Panc1 (cell line): Measurements from ENCODE around the gene ZIC4. TPM values are rescaled to one million over a fixed set of nuclear protein-coding genes. Genes with fewer than 3 reads are reported as not detected.
A peak's percentile ranks its signal among the peaks of the same experiment; 100 is the strongest.

Experiments used
- ATAC-seq: fragments of 200-7000 bp; cut with Tn5 transposase; 2 replicates; pipeline ENCODE4 v1.9.1; 2020; ENCODE audit warnings: mild to moderate bottlenecking, moderate library complexity
- BruUV-seq: library from RNA; stranded (reverse); fragments of 400-500 nt; replicated peaks from 2 replicates; lab custom pipeline; 2021; lab: Mats Ljungman, UMichigan
- CTCF ChIA-PET: fragments of 300-600 bp; sonication (Branson Sonifier 250); formaldehyde crosslinking; loops from one replicate; lab custom pipeline; 2022; ENCODE audit warnings: antibody characterized with exemption; lab: Charles Lee
- POLR2A ChIA-PET: fragments of 300-600 bp; sonication (Branson Sonifier 250); formaldehyde crosslinking; loops from one replicate; lab custom pipeline; 2022; ENCODE audit warnings: antibody characterized with exemption; lab: Charles Lee
- DNase-seq: peaks from one replicate; pipeline ENCODE4 v3.0.0-alpha.2; 2010; ENCODE audit warnings: low read depth, low spot score
- H3K27ac ChIP-seq: 2 replicates; pipeline ENCODE4 v1.5.1; 2011; ENCODE audit warnings: mild to moderate bottlenecking, low read length, inconsistent platforms
- H3K27me3 ChIP-seq: fragments of 200-500 bp; sonication (Bioruptor generic); 2 replicates; pipeline ENCODE4 v1.6.0; 2014; ENCODE audit warnings: low read length, inconsistent platforms; ENCODE audit not compliant: control insufficient read depth, insufficient read depth
- H3K36me3 ChIP-seq: fragments of 200-500 bp; sonication (Bioruptor generic); 2 replicates; pipeline ENCODE4 v1.5.1; 2014; ENCODE audit warnings: inconsistent platforms, mild to moderate bottlenecking, low read length, moderate library complexity; ENCODE audit not compliant: control insufficient read depth, insufficient read depth
- H3K4me1 ChIP-seq: 2 replicates; pipeline ENCODE4 v1.5.1; 2011; ENCODE audit warnings: inconsistent platforms, mild to moderate bottlenecking, low read length, moderate library complexity; ENCODE audit not compliant: control insufficient read depth, insufficient read depth
- H3K4me3 ChIP-seq, 2 experiments: 2 replicates each; pipeline ENCODE4 v1.5.1; 2011 to 2012; ENCODE audit warnings: low read depth in 2 of 2, low read length in 2 of 2, mild to moderate bottlenecking in 2 of 2, inconsistent platforms in 1 of 2, moderate library complexity in 1 of 2
- H3K9me3 ChIP-seq: fragments of 200-500 bp; sonication (Bioruptor generic); 2 replicates; pipeline ENCODE4 v1.5.1; 2014; ENCODE audit warnings: low read depth, mild to moderate bottlenecking, inconsistent platforms, low read length, moderate library complexity; ENCODE audit not compliant: control insufficient read depth, insufficient read depth
- POLR2AphosphoS5 ChIP-seq: IDR thresholded peaks from 2 replicates; pipeline ENCODE4 v1.6.1; 2012; ENCODE audit warnings: mild to moderate bottlenecking, low read depth, low read length, moderate library complexity
- SIN3A ChIP-seq: IDR thresholded peaks from 2 replicates; pipeline ENCODE4 v1.6.1; 2012; ENCODE audit warnings: low read depth, mild to moderate bottlenecking, low read length, moderate library complexity, borderline replicate concordance; ENCODE audit not compliant: insufficient read depth
- TCF7L2 ChIP-seq: IDR thresholded peaks from 2 replicates; pipeline ENCODE4 v1.6.1; 2011; ENCODE audit warnings: mild to moderate bottlenecking, low read depth, low read length, inconsistent platforms
- in situ Hi-C: cut with HindIII; loops from 2 replicates; pipeline ENCODE4 v1.10.0; 2016; ENCODE audit warnings: low sequenced_read_pairs, low pct_unique_long_range_greater_than_20kb
- intact Hi-C: fragments of 100-400 bp; cut with micrococcal nuclease; formaldehyde crosslinking; loops from one replicate; pipeline ENCODE4 v1.10.0; 2022; ENCODE audit not compliant: unreplicated experiment
- total RNA-seq: library from RNA; stranded (reverse); gene quantifications from one replicate; pipeline ENCODE4 v1.2.1, GENCODE V29; 2021; ENCODE audit not compliant: unreplicated experiment
- TF ChIP-seq, protein P1 (sequence below), 2 experiments: IDR thresholded peaks; 2 replicates each; pipeline ENCODE4 v1.6.1; 2011 to 2012; ENCODE audit warnings: low read depth in 2 of 2, control low read depth in 1 of 2, low read length in 1 of 2, mild to moderate bottlenecking in 1 of 2, moderate library complexity in 1 of 2; ENCODE audit not compliant: insufficient read depth in 1 of 2
- TF ChIP-seq, protein P2 (sequence below): fragments of 450-650 bp; IDR thresholded peaks from 2 replicates; pipeline ENCODE4 v1.5.1; 2017; ENCODE audit warnings: mild to moderate bottlenecking

Gene ZIC4
- total RNA-seq, 1 experiment from 2014 or later = not detected

DNA sequence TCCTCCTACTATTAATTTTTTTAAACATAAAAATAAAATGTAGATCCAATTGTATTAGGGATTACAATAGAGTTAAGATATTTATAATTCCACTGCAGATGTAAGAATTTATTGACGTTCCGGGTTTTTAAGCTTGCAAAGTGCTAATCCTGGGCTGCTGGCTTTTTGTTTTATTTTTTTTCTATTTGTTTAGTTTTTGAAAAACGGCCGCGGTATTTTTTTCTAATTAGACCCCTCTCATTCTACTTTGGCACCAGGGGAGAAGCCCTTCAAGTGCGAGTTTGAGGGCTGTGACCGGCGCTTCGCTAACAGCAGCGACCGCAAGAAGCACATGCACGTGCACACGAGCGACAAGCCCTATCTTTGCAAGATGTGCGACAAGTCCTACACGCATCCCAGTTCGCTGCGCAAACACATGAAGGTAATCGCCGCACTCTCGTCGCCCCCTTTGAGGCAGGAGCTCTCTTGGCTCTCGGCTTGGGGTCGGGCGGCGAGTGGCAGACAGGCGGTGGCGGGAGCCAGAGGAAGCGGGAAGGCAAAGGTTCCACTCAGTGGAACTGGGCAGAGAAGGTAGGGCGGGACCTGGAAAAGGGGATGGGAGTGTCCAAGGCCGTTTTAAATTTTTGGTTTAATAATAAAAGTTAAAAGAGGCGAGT lies 6.0 kb upstream of the ZIC4 start:
- Histone ChIP-seq H3K9me3 (no peaks in the 10 kb centered on the region), H3K36me3 (no peaks in the 10 kb centered on the region), H3K27me3 (no peaks in the 10 kb centered on the region; the same call in none of the 2 replicates), H3K4me1 (no peaks in the 10 kb centered on the region), H3K27ac (no peak overlapping the region), H3K4me3 (no peak overlapping the region; a peak in 1 of 4 replicates)
- no peak for TF ChIP-seq SIN3A
- no peak for TF ChIP-seq POLR2AphosphoS5
- TF ChIP-seq, protein P1, sequence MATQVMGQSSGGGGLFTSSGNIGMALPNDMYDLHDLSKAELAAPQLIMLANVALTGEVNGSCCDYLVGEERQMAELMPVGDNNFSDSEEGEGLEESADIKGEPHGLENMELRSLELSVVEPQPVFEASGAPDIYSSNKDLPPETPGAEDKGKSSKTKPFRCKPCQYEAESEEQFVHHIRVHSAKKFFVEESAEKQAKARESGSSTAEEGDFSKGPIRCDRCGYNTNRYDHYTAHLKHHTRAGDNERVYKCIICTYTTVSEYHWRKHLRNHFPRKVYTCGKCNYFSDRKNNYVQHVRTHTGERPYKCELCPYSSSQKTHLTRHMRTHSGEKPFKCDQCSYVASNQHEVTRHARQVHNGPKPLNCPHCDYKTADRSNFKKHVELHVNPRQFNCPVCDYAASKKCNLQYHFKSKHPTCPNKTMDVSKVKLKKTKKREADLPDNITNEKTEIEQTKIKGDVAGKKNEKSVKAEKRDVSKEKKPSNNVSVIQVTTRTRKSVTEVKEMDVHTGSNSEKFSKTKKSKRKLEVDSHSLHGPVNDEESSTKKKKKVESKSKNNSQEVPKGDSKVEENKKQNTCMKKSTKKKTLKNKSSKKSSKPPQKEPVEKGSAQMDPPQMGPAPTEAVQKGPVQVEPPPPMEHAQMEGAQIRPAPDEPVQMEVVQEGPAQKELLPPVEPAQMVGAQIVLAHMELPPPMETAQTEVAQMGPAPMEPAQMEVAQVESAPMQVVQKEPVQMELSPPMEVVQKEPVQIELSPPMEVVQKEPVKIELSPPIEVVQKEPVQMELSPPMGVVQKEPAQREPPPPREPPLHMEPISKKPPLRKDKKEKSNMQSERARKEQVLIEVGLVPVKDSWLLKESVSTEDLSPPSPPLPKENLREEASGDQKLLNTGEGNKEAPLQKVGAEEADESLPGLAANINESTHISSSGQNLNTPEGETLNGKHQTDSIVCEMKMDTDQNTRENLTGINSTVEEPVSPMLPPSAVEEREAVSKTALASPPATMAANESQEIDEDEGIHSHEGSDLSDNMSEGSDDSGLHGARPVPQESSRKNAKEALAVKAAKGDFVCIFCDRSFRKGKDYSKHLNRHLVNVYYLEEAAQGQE (IDR thresholded peaks at IDR 0.05; ENCODE audit: insufficient read depth in 1 of 2, low read depth in 2 of 2, low read length in 1 of 2) = no peak
- TF ChIP-seq, protein P2, sequence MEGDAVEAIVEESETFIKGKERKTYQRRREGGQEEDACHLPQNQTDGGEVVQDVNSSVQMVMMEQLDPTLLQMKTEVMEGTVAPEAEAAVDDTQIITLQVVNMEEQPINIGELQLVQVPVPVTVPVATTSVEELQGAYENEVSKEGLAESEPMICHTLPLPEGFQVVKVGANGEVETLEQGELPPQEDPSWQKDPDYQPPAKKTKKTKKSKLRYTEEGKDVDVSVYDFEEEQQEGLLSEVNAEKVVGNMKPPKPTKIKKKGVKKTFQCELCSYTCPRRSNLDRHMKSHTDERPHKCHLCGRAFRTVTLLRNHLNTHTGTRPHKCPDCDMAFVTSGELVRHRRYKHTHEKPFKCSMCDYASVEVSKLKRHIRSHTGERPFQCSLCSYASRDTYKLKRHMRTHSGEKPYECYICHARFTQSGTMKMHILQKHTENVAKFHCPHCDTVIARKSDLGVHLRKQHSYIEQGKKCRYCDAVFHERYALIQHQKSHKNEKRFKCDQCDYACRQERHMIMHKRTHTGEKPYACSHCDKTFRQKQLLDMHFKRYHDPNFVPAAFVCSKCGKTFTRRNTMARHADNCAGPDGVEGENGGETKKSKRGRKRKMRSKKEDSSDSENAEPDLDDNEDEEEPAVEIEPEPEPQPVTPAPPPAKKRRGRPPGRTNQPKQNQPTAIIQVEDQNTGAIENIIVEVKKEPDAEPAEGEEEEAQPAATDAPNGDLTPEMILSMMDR = no peak
- TF ChIP-seq TCF7L2 = no peak
- DNase-seq (no peak), ATAC-seq (peak; percentile 50)
- POLR2A ChIA-PET = no interaction called here
- intact Hi-C loops (no loop called here), in situ Hi-C loops (no loop called here)
- CTCF ChIA-PET = interaction anchor here (0.6 kb wide), 1 partner anchor 33 kb away, joined by 4 read pairs; no protein-coding TSS in a partner anchor
- BruUV-seq = no TSS peak

DNA sequence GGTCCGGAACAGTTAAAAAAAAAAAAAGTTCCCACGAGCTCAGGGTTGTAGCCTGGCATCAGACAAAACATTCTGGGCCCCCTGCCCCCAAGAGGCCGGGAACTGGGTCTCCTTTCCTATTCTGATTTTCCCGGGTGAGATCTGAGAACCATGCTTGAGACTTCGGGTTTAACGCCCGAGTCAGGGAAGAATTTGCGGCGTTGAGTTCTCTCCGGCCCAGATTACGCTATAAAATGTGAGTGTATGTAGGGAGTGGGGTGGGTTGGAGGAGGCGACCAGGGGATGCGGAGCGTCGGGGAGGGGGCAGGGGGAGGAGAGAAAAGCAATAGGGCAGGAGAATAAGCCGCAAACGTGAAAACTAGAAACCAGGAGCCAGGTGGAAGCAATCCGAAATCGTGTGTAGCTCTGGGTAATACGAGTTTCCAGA lies 5.5 kb upstream of the ZIC4 start:
- Histone ChIP-seq H3K9me3 (no peaks in the 10 kb centered on the region), H3K4me3 (no peak overlapping the region), H3K27ac (no peak overlapping the region), H3K4me1 (no peaks in the 10 kb centered on the region), H3K36me3 (no peaks in the 10 kb centered on the region), H3K27me3 (no peaks in the 10 kb centered on the region; the same call in none of the 2 replicates)
- intact Hi-C loops = no loop called here
- DNase-seq (no peak), ATAC-seq (no peak)
- ChIA-PET POLR2A (interaction anchor here (0.7 kb wide), 1 partner anchor 113 kb away, joined by 7 read pairs; no protein-coding TSS in a partner anchor), CTCF (interaction anchor here (0.6 kb wide), 1 partner anchor 33 kb away, joined by 4 read pairs; no protein-coding TSS in a partner anchor)
- no TSS peak for BruUV-seq
- in situ Hi-C loops = no loop called here
- TF ChIP-seq, protein P2 = no peak
- TF ChIP-seq TCF7L2 (no peak), POLR2AphosphoS5 (no peak), SIN3A (no peak)
- TF ChIP-seq, protein P1 (IDR thresholded peaks at IDR 0.05; ENCODE audit: insufficient read depth in 1 of 2, low read depth in 2 of 2, low read length in 1 of 2) = no peak
